Left colon (tissue), 2 donors: ENCODE measurements around the gene DNA2. TPM values are rescaled to one million over a fixed set of nuclear protein-coding genes. Genes with fewer than 3 reads are reported as not detected.

Source experiments
- ATAC-seq: fragments of 200-7000 bp; cut with Tn5 transposase; one replicate; pipeline ENCODE4 v1.9.1; 2020; ENCODE audit warnings: mild to moderate bottlenecking, moderate library complexity
- DNase-seq, 2 donors: peaks; one replicate each; pipeline ENCODE4 v3.0.0-alpha.2; 2020
- intact Hi-C, 2 donors: fragments of 100-400 bp; cut with DNase I in 1 of 2; cut with micrococcal nuclease in 1 of 2; formaldehyde crosslinking; loops; one replicate each; pipeline versions ENCODE4 v1.11.2 to v1.14.0; 2022; cut with DNase I, micrococcal nuclease
- total RNA-seq, 2 donors: library from RNA; stranded (reverse); fragmentation: NEBNext Ultra II Directional; extraction: Animal tissue kit (Norgen Biotek cat#: 25700); gene quantifications; one replicate each; pipeline ENCODE4 v1.2.1, GENCODE V29; 2021
- donor health status: DM: no; HTN: no; CAD: no.
- donor health status: DM: yes; HTN: yes; CAD: no.

The DNA2 gene
- total RNA-seq, 2 donors from 2014 or later, result 3.8 to 6.7 TPM

DNA sequence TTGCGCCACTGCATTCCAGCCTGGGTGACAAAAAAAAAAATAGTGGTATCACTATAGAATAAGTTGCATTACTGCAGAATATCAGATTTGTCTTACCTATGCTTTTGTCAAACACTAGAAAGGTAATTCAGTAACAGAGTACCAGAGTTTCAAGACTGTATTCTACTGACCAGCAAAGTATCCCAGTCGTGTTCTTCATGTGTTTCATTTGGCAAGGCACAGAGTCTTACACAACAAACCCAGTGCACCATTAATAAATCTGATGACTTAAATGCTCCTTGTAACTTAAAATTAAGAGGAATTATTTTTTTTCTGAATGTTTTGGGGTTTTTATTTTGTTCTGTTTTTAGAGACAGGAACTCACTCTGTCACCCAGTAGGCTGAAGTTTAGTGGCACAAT, 104.7 kb downstream of the DNA2 start:
- intact Hi-C loops, result no loop called here
- no peak for DNase-seq
- no peak for ATAC-seq

GRCh38 chr10:68366600-68366999, 105.2 kb downstream of the DNA2 start:
- intact Hi-C loops, result no loop called here
- ATAC-seq, result no peak
- DNase-seq, result no peak

DNA sequence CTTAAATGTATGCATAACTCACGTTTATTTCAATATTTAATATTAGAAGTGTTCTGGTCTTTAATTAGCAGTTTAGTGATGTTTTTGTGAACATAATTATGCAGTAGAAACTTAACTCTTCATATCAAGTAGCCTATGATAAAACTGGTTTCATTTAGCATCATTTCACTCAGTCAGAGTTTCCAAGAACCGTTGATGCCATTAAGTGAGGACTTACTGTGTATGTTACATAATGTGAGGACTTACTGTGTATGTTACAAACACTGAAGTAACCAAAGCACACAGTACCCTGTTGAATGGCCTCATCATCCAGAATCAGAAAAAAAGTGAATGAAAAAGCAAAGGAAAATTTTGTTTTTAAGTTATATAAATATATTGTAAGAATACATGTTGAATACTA, 106.2 kb downstream of the DNA2 start:
- DNase-seq, result no peak
- ATAC-seq, result no peak
- intact Hi-C loops, result no loop called here

- ATAC-seq, result no peak
- intact Hi-C loops, result no loop called here
- no peak for DNase-seq
Observed at GRCh38 chr10:68364101-68364886, 107.5 kb downstream of the DNA2 start.

Other genes starting within 250 kb of the DNA2 start
- gene ATOH7, start 239.9 kb downstream of the DNA2 start, total RNA-seq, result under 1 TPM in 1 of 2 donors, not detected in 1; 0.22 TPM
- gene HNRNPH3, start 139.9 kb downstream of the DNA2 start, total RNA-seq, result 10 to 100 TPM; 79.9 to 85.2 TPM
- gene PBLD, start 139.0 kb downstream of the DNA2 start, total RNA-seq, result 100 to 1,000 TPM in 1 of 2 donors, 10 to 100 TPM in 1; 76.8 to 113 TPM
- 10 to 100 TPM; 21.1 to 22.7 TPM for gene RUFY2, start 64.7 kb downstream of the DNA2 start, total RNA-seq
- gene SLC25A16, start 55.5 kb upstream of the DNA2 start, total RNA-seq, result 10 to 100 TPM; 24.3 to 25.3 TPM
- 1 to 10 TPM in 1 of 2 donors, under 1 TPM in 1; 0.64 to 1.3 TPM for gene TET1, start 88.4 kb upstream of the DNA2 start, total RNA-seq
- gene CCAR1, start 249.3 kb upstream of the DNA2 start, total RNA-seq, result 10 to 100 TPM; 39.0 to 62.8 TPM